HG03460 (cell line): Measurements from ENCODE around the gene PCYOX1L.

Experiments used
- ATAC-seq: cut with Tn5 transposase; IDR thresholded peaks from one replicate; pipeline ENCODE4 v1.9.1; 2021; ENCODE audit not compliant: unreplicated experiment

The PCYOX1L gene

GRCh38 chr5:149405550-149406202 is 47.8 kb downstream of the PCYOX1L start:
- no peak for ATAC-seq

- ATAC-seq, result no peak
Measured at GRCh38 chr5:149406203-149406978, 48.5 kb downstream of the PCYOX1L start.

GRCh38 chr5:149406979-149407306 is 49.1 kb downstream of the PCYOX1L start:
- ATAC-seq, result no peak

GRCh38 chr5:149407323-149408251 is 49.7 kb downstream of the PCYOX1L start:
- ATAC-seq, result no peak

GRCh38 chr5:149408252-149409099 is 50.6 kb downstream of the PCYOX1L start:
- ATAC-seq, result no peak

- ATAC-seq, result no peak
Measured at GRCh38 chr5:149409268-149409948, 51.6 kb downstream of the PCYOX1L start.

GRCh38 chr5:149410071-149410470 is 52.2 kb downstream of the PCYOX1L start:
- ATAC-seq, result no peak

- ATAC-seq, result no peak
Measured at GRCh38 chr5:149410721-149411432, 53.0 kb downstream of the PCYOX1L start.

- ATAC-seq, result no peak
Measured at GRCh38 chr5:149411738-149412519, 54.1 kb downstream of the PCYOX1L start.

GRCh38 chr5:149412783-149413476 is 55.1 kb downstream of the PCYOX1L start:
- ATAC-seq, result no peak

- no peak for ATAC-seq
Measured at GRCh38 chr5:149413477-149414210, 55.8 kb downstream of the PCYOX1L start.

GRCh38 chr5:149414405-149415065 is 56.7 kb downstream of the PCYOX1L start:
- no peak for ATAC-seq

GRCh38 chr5:149415066-149415967 is 57.5 kb downstream of the PCYOX1L start:
- ATAC-seq, result no peak

- ATAC-seq, result no peak
Measured at GRCh38 chr5:149416987-149417710, 59.3 kb downstream of the PCYOX1L start.

GRCh38 chr5:149417711-149418368 is 60.0 kb downstream of the PCYOX1L start:
- no peak for ATAC-seq
